ENCODE measurements around the gene KCNJ11. TPM values are rescaled to one million over a fixed set of nuclear protein-coding genes. Genes with fewer than 3 reads are reported as not detected.

Gene KCNJ11
- total RNA-seq, 2 experiments from 2014 or later, result 4.2 to 5.7 TPM

DNA sequence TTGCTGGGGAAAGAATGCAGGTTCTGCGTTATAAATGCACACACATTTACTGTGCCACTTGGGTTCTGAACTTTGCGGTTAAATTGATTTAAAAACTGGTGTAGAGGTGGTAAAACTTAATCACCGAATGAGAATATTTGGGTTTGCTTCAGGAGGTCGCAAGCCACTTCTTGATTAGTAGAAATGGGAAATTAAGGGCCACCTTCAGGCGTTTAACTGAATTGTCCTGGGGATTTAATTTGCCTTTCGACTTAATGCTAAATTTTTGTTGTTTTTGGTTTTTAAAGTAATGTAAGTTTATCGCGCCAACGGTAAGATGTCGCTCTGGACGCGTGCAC is 37.3 kb downstream of the KCNJ11 start:
- H3K27ac Mint-ChIP-seq, result peak overlapping the region; percentile 40
- ChIA-PET POLR2A (no interaction called here), CTCF (interaction anchor here (1.1 kb wide), 1 partner anchor 121 kb away, joined by 3 read pairs; no protein-coding TSS in a partner anchor)
- no peaks in the 10 kb centered on the region for H3K9me3 Mint-ChIP-seq (ENCODE audit: insufficient read depth)
- ATAC-seq (no peak), DNase-seq (no peak)
- H3K27me3 Mint-ChIP-seq (ENCODE audit: low read depth), result peaks cover 3% of the 10 kb centered on the region
- H3K4me3 Mint-ChIP-seq, result peak overlapping the region; percentile 82
- H3K4me1 Mint-ChIP-seq (ENCODE audit: low read depth), result peaks cover 37% of the 10 kb centered on the region
- peaks cover 11% of the 10 kb centered on the region for H3K36me3 Mint-ChIP-seq (ENCODE audit: low read depth)

DNA sequence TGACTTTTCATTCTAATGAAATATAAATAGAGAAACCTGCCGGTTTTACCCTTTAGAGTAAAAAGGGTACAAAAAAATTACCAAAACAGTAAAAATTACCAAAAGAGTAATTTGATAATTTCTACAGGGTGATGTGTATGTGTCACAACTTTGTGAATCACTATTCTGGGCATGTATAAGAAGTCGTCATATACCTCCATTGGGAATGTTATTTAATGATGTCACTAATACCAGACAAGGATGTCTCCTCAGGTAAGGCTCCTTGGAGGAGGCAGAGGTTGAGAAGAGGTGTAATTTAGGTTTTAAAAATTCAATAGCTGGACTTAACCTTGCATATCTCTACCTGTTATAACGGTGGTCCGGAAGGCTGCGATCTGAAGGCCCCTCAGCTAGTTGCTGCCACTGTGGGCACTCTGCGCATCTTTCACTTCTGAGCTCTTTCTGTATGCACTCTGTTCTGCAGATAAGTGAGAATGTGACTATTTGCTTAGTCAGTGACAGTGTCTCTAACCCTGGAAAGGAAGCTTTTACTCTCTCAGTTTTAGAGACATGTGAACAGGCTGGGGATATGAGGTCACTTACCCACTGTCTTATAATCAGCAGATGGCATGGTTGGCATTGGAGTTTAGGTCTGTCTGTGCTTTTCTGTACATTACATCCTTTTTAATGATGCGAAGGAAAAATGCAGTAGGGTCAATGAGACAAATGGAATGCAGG is 37.8 kb downstream of the KCNJ11 start:
- H3K36me3 Mint-ChIP-seq (ENCODE audit: low read depth), result peaks cover 11% of the 10 kb centered on the region
- H3K4me1 Mint-ChIP-seq (ENCODE audit: low read depth), result peaks cover 37% of the 10 kb centered on the region
- H3K4me3 Mint-ChIP-seq, result peak overlapping the region; percentile 82
- no peaks in the 10 kb centered on the region for H3K9me3 Mint-ChIP-seq (ENCODE audit: insufficient read depth)
- CTCF ChIA-PET, result interaction anchor here (0.7 to 1.1 kb wide), 3 partner anchors 34 to 121 kb away, joined by 3 read pairs; no protein-coding TSS in a partner anchor
- no peak for ATAC-seq
- H3K27ac Mint-ChIP-seq, result peak overlapping the region; percentile 40
- H3K27me3 Mint-ChIP-seq (ENCODE audit: low read depth), result peaks cover 3% of the 10 kb centered on the region
- no peak for DNase-seq
- POLR2A ChIA-PET, result no interaction called here

DNA sequence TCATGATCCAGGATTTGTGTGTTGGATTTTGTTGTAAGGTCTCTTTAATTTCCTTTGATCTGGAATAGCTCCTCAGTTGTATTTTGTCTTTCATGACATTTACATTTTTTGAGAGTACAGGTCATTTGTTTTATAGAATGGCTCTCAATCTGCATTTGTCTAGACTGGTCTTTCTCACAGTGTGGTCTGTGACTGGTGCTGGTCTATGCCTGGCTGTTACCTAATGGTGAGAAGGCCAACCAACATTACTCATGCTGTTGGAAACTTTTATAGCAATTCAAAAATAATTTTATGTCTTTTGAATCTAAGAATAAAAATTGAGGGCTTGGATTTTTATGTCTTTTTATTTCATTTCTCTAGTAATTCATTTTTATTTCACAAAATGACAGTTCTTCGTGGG is 40.8 kb downstream of the KCNJ11 start:
- Mint-ChIP-seq H3K27me3 (ENCODE audit: low read depth) (peaks cover 3% of the 10 kb centered on the region), H3K4me3 (no peak overlapping the region), H3K4me1 (ENCODE audit: low read depth) (peaks cover 18% of the 10 kb centered on the region), H3K27ac (no peak overlapping the region), H3K9me3 (ENCODE audit: insufficient read depth) (no peaks in the 10 kb centered on the region), H3K36me3 (ENCODE audit: low read depth) (peaks cover 19% of the 10 kb centered on the region)
- ChIA-PET CTCF (no interaction called here), POLR2A (interaction anchor here (1.3 kb wide), 1 partner anchor 117 kb away, joined by 4 read pairs; no protein-coding TSS in a partner anchor)
- ATAC-seq (no peak), DNase-seq (no peak)

DNA sequence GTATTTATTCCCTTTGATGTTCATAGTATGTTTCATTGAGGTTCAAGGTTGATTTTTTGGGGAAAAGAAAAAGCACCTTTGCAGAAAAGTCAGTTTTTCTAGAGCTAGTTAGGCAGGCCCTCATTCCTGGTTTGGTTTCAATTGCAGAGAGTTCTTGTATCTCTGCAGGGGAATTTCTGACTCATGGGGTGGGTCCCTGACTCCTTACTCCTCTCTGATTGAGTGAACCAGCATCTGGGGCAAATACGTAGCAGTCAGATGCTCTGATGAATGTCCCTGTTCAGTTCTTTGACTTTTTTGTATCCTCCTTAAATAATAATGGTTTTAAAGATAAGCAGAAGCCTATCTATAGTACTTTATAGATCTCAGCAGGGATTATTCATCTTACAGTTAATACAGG is 44.6 kb downstream of the KCNJ11 start:
- CTCF ChIA-PET, result interaction anchor here (1.5 kb wide), 1 partner anchor 114 kb away, joined by 5 read pairs; no protein-coding TSS in a partner anchor
- peaks cover 22% of the 10 kb centered on the region for H3K36me3 Mint-ChIP-seq (ENCODE audit: low read depth)

DNA sequence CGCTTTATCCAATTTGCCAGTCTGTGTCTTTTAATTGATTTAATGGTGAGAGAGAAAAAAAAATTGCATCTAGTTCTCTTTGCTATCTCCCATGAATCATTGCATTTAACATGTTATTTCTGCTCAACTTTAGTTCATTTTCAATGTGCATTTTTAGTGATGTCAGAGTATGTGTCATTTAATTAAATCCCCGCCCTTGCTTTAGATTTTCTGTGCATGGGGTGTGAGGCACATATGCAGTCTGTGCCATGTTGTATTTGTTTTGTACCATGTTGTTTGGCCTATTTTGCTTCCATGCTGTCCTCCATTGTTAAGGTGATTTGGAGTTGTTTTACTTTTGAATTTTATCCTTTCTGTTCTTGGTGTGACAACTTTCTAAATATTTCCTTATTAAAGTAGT is 45.2 kb downstream of the KCNJ11 start:
- H3K4me3 Mint-ChIP-seq, result no peak overlapping the region
- no peaks in the 10 kb centered on the region for H3K27me3 Mint-ChIP-seq (ENCODE audit: low read depth)
- no peak for DNase-seq
- H3K4me1 Mint-ChIP-seq (ENCODE audit: low read depth), result no peaks in the 10 kb centered on the region
- ChIA-PET POLR2A (no interaction called here), CTCF (no interaction called here)
- no peak for ATAC-seq
- H3K36me3 Mint-ChIP-seq (ENCODE audit: low read depth), result peaks cover 22% of the 10 kb centered on the region
- no peaks in the 10 kb centered on the region for H3K9me3 Mint-ChIP-seq (ENCODE audit: insufficient read depth)
- no peak overlapping the region for H3K27ac Mint-ChIP-seq

More for the DNA sequence above, 44.6 kb downstream of the KCNJ11 start:
- no peaks in the 10 kb centered on the region for H3K4me1 Mint-ChIP-seq (ENCODE audit: low read depth)
- H3K9me3 Mint-ChIP-seq (ENCODE audit: insufficient read depth), result no peaks in the 10 kb centered on the region
- no peaks in the 10 kb centered on the region for H3K27me3 Mint-ChIP-seq (ENCODE audit: low read depth)
- POLR2A ChIA-PET, result no interaction called here
- DNase-seq (no peak), ATAC-seq (no peak)
- no peak overlapping the region for H3K27ac Mint-ChIP-seq
- no peak overlapping the region for H3K4me3 Mint-ChIP-seq

Other genes with a start within 250 kb of the KCNJ11 start
- gene PIK3C2A, start 180.7 kb downstream of the KCNJ11 start, total RNA-seq, result 10 to 100 TPM; 21.5 to 24.9 TPM
- 100 to 1,000 TPM; 187 to 210 TPM for gene NUCB2, start 111.9 kb downstream of the KCNJ11 start, total RNA-seq
- gene NCR3LG1, start 36.9 kb downstream of the KCNJ11 start, total RNA-seq, result 1 to 10 TPM; 1.5 to 1.9 TPM
- gene ABCC8, start 88.2 kb upstream of the KCNJ11 start, total RNA-seq, result 1 to 10 TPM in 1 of 2 experiments, under 1 TPM in 1; 0.61 to 1.5 TPM
- gene USH1C, start 155.8 kb upstream of the KCNJ11 start, total RNA-seq, result not detected
- gene OTOG, start 158.6 kb upstream of the KCNJ11 start, total RNA-seq, result not detected

All from activated CD8-positive, alpha-beta T cell treated with anti-CD3 and anti-CD28 coated beads, Interleukin-2, amount 10 ng/mL, durations not matched to agents 7 days and 5 days (primary cell).